HG03097 (cell line): Measurements from ENCODE around the gene PRRG1.
"Not testable (repeated sequence)": the region's sequence is repeated elsewhere in the genome, so short reads cannot be mapped to it uniquely, and the experiment has no call there.

Experiments
- ATAC-seq: cut with Tn5 transposase; IDR thresholded peaks from one replicate; pipeline ENCODE4 v1.9.1; 2021; ENCODE audit not compliant: unreplicated experiment, low FRiP score

Gene PRRG1

DNA sequence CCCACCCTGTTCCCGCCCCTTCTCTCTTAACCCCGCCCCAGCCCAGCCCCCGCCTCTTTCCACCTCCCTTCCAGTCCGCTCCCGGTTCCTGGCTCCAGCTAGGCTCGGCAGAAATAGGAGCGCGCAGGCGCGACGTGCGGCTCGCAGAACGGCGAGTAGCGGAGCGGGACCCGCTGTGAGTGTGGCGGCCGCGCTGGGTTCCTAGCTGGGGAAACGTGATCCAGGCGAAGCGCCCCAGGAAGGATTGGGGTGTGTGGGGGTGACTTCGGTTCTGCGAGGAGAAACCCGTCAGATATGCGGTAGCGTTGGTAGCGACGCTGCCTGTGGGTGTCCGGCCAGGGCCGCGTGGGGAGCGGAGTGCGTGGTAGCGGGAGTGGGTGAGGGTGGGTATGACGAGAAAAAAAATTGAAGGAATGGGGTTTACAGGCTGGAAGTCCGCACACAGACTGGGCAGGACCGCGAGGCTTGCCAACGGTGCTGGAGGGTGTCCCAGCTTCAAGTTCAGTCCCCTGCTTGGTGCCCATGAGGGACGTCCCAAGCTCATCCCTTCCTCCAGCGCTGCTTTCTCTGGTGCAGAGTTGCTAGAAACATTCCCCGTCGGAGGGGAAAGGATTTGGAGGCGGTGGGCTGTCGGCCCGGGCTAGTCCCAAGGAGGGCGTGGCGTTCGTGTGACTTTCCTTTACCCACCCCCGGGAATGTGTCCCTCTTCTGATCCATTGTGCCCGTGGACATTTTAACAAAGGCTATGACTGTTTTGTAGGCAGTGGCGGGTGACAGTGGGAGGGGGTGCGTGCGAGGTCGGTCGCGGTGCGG lies at the start of gene PRRG1:
Gene PRRG1, plus strand, starts transcription at position 144 of the 813 bp plus-strand sequence. CDS start 56,886 bp downstream, outside the sequence.
- ATAC-seq, result no peak

DNA sequence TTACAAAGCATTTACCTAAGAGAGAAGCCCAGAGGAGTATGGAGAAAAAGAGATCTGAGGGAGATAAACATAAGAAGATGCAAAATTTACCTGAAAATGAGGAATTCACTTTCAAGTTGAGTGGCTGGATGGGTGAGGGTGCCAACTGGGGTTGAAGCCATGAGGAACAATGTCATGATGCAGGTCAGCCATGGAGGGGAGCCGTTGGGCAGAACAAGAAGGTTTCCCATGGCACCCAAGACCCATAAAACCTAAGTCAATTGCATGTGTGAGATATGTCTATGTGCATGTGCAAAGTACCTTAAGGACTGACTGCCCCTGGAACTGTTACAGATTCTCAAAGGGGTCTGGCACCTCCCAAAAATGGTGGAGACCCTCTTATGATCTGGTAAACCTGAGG lies 46.6 kb upstream of the PRRG1 start:
- no peak for ATAC-seq

DNA sequence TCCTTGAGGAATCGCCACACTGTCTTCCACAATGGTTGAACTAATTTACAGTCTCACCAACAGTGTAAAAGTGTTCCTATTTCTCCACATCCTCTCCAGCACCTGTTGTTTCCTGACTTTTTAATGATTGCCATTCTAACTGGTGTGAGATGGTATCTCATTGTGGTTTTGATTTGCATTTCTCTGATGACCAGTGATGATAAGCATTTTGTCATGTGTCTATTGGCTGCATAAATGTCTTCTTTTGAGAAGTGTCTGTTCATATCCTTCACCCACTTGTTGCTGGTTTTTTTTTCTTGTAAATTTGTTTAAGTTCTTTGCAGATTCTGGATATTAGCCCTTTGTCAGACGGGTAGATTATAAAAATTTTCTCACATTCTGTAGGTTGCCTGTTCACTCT lies 43.9 kb upstream of the PRRG1 start:
- ATAC-seq, result not testable (repeated sequence)

DNA sequence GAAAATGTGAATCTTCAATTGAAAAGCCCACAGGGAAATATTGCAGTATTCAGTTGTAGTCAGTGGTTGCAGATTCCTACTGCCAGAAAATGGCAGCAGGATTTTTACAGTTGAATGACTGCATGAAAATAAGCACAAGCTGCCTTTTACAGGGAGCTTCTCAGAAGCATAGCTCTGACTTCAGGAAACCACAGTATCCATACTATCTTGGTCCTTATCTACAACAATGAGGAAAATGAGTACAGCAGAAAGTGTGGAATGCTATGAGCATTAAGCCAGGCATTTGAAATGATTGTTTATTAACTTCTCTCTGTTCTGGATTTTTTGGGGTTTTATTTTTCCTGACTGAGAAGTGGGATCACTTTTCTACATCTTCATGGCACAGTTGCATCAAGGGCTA lies 34.6 kb upstream of the PRRG1 start:
- no peak for ATAC-seq

DNA sequence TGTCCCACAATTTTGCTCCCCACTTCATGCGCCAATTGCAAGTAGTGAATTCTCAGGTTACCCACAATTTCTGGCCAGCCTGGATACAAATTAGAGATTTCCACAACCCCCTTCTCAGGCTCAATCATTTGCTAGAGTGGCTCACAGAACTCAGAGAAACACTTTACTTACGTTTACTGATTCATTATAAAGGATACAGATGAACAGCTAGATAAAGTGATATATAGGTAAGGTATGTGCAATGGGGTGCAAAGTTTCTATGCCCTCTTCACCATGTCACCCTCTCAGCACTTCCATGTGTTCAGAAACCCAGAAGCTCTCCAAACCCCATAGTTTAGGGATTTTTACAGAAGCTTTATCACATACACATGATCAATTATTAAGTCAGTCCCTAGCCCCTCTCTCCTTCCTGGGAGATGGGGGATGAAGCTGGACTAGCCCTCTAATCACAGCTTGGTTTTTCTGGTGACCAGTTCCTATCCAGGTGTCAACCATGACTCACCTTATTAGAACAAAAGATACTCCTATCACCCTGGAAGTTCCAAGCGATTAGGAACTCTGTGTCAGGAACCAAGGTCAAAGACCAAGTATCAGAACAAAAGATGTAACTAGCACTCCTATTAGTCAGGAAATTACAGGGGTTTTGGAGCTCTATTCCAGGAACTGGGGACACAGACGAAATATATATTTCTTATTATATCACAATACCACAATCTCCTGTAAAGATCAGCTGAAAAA lies 33.5 kb upstream of the PRRG1 start:
- ATAC-seq, result no peak

DNA sequence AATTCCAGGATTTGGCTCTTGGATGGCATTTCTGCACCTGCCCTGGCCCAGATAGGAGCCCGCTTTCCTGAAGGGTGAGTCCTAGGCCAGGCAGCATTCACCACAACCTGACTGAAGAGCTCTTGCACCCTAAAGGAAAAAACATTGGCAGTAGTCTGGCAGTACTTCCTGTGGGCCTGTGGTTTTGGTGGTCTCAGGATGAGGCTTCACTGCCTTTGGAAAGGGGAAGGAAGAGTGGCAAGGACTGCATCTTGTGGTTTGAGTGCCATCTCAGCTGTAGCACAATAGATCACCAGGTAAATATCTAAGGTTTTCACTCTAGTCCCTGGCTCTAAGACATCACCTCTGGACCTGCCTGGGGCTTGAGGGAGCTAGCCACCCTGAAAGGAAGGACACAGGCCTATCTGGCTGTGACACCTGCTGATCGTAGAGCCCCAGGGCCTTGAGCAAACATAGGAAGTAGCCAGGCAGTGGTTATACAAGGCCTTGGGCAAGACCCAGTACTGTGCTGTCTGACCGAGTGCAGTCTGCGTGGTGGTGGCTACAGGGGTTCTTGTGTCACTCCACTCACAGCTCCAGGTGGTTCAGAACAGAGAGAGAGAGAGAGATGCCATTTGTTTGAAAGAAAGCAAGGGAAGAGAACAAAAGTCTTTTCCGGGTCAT lies 28.5 kb upstream of the PRRG1 start:
- no peak for ATAC-seq

DNA sequence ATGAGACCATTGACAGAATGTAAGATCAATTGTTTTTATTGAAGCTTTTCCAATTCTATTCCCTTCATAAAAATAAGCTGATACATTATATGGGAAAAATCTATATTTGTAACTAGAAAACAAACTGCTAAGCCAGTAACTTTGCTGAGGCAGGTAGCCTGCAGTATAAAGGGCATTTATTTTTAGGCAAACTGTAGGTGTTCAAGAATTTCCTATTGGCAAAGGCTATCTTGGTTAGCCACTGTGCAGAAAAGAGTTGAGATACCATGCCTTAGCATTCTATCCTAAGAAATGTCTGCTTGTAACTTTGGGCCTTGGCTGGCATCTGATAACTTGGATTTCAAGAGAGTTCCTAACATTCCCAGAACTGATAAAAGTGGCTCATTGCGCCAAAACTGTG lies 18.5 kb upstream of the PRRG1 start:
- ATAC-seq, result no peak

DNA sequence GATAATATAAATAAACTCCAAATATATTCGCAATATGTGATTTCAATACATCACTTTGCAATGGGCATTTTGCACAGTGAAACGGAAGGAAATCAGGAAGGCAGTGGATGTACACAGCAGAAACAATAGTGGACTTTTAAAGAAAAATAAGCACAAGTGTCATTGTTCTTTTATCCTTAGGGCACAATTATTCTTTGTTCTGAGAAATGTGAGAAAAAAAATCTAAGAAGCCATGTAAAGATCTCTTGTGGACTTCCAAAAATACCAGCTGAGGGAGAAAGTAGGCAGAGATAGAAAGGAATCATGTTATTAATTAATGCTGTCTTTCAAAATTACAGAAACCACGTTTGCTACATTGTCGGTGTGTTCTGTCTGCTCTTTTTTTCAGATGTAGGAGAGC lies 17.6 kb upstream of the PRRG1 start:
- no peak for ATAC-seq

DNA sequence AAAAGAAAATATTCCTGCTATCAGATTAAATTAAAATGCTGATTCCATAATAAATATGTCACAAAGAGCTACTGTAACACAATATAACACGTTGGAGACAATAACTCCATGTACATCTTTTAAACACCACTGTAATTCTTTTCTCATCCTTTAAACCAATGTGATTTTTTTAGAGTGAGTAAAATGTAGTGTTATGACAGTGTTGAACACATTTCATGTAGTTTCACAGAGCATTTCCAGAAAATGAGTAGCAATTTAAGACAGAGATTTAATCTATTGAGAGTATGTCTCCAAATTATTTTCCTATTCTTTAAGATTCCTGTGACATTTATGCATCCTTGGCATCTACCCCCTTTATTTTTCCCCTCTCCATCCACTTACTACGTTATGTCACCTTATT lies 17.1 kb upstream of the PRRG1 start:
- ATAC-seq, result no peak

DNA sequence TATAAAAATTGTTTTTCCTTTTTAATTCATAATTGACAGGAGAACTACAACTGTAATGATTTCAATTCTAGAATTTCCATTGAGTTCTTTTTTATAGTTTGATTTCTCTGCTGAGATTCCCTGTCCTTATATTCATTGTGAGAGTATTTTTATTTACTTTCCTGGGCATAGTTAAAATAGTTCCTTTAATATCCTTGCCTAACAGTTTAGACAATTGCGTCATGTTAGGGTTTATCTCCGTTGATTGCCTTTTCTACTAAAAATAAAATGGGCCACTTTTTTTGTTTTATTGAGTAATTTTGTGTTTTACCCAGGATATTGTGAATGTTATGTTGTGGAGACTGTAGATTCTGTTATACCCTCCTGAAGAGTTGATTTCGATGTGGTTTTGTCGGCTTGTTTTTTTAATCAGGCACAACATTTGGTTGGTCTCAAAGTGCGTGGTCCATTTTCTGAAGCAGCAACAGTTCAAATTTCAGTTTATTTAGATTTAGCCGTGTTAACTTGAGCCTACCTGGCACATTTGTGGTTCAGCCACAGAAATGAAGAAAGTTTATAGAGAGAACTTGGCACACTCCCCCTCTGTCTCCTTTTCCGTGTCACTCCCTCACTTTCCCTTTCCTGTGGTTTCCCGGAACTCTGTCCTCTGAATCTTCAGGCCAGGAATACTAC lies 16.0 kb upstream of the PRRG1 start:
- no peak for ATAC-seq

DNA sequence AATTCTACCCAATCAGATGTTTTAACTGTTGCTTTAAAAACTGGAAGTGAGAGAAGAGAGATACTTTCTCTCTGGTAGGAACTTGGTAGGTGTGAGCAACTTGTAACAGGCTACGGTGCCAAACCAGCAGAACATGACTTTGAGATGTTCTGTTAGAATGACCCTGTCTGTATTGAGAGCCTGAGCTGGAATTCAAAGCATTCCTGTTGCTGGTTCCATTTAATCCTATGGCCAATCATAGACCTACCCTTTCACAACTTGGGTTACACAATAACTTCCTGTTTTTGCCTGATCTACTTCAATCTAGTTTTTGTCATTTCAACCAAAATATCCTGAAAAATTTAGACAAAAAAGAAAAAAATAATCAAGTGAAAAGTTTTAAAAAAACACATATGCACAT lies 1.7 kb upstream of the PRRG1 start:
- ATAC-seq, result no peak

DNA sequence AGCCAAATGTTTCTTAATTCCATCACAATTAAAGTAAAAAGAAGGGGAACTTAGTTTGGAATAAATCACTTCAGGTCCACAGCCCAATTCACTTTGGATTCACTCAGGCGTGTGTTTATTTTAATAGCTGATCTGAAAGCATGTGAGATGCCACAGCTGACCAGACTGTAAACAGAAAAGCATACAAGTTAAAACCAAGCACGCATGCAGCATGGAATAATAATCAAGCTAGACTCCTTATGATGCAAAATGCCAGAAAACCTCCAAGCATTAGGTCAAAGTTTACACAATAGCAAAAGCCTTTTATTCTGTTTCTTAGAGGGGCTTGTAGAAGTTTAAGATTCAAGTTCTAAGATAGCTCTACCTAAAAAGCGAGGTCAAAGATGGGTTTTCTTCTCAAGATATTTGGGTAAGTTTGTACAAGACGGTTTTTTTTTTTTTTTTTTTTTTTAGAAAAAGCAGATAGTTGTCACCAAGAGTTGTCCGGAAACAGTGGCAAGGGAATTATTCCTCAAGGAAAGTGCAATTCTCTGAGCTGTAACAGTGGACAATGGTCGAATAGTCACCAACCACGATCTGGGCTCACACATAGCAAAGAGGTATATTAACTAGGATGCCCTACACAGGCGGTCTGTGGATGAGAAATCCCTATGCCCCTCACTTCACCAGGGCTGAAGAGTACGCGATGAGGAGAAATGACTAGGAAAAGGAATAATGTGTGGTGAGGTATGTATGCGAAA lies 763 bp upstream of the PRRG1 start:
- no peak for ATAC-seq

DNA sequence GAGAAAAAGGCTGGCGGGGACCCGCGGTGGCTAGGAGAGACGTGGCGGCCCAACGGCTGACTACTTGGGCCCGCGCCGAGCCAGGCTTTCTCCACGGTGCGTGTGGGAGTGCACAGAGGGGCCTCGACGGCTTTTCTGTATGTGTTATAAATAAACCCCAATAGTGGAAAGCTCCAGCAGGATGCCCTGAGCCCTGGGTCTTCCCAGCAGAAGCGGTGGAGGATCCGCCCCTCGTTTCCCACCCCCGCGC lies 268 bp upstream of the PRRG1 start:
- ATAC-seq, result no peak

DNA sequence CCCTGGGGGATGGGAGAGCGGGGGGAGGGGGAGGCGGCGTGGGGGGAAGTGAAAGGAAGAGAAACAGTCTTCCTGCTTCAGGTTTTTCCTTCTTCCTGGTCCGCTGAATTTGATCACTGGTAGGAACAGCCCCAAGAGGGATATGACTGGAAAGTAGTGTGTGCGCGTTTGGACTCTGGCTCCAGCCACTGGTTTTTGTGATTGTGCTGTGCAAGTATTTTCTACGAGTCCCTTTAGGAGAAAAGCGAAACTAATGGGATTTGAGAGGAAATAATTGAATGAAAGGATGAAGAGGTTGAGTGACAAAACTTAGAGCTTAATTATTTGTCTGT lies 836 bp downstream of the PRRG1 start:
- no peak for ATAC-seq

DNA sequence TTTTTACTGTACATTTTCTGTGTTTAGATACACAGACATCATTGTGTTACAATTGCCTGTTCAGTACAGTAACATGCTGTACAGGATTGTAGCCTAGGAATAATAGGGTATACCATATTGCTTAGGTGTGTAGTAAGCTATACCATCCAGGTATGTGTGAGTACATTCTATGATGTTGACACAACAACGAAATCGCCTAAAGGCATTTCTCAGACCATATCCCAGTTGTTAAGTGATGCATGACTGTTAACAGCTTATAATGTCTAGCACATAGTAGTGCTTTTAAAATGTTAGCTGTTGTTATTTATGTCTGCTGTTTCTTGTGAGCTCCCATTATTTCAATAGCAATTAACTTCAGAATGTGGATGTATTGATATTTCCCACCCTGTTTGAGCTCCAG lies 4.5 kb downstream of the PRRG1 start:
- no peak for ATAC-seq

DNA sequence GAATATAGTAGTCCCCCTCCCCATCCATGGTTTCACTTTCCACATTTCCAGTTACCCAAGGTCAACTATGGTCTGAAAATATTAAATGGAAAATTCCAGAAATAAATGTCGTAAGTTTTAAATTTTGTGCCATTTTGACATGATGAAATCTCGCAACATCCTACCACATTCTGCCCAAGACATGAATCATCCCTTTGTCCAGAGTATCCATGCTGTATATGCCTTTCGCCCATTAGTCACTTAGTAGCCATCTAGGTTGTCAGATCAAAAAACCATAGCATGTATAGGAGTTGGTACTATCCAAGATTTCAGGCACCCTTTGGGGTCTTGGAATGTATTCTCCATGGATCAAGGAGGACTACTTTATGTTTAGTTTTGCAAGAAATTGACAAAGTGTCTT lies 8.3 kb downstream of the PRRG1 start:
- no peak for ATAC-seq

DNA sequence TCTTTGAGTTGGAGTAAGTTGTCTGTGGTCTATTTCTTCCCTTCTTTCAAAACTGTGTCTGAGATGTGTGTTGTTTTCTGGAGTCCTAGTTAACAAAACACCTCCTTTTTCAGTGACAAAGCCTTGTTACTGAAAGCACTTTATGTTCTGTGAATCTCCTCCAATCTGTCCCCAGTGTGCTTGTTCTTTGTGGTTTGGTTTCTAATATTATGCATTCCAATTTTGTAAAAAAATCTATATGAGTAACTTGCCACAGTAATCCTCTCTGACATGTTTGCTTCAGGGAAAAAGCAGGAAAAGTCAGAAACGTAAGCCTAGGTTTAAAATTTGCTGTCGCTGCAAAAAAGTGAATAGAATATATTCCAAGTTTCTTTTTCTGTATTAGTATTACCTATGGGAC lies 12.4 kb downstream of the PRRG1 start:
- ATAC-seq, result no peak

DNA sequence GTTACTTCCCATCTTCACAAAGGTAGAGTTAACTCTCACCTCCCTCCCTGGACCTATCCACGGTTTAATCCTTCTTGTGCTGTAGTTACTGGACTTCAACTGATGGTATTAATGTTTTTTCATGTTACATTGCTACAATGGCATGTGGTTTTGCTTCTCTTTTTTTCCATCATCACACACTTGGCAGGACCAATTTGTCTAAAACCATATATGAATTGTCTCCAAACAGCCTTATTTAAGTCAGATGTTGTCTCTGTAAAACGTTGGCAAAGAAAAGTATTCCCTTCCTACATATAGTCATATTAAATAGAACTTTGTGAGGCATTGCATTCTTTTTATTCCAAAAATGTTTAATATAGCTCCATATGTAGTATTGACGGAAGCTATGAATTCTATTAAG lies 15.5 kb downstream of the PRRG1 start:
- ATAC-seq, result no peak

DNA sequence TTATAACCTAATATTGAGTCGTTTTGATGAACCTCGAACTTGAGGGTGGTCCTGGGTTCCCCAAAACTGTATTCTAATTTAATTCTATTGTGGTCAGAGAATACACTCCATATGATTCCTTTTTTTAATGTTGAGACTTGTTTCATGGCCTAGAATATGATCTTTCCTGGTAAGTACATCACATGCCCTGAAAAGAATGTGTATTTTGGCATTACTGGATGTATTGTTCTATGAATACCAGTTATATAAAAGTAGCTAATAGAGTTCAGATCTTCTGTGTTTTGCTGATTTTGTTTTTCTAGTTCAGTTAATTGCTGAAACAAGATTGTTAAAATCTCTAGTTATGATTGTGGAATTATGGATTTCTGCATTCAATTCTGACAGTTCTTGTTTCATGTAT lies 18.8 kb downstream of the PRRG1 start:
- ATAC-seq, result no peak

DNA sequence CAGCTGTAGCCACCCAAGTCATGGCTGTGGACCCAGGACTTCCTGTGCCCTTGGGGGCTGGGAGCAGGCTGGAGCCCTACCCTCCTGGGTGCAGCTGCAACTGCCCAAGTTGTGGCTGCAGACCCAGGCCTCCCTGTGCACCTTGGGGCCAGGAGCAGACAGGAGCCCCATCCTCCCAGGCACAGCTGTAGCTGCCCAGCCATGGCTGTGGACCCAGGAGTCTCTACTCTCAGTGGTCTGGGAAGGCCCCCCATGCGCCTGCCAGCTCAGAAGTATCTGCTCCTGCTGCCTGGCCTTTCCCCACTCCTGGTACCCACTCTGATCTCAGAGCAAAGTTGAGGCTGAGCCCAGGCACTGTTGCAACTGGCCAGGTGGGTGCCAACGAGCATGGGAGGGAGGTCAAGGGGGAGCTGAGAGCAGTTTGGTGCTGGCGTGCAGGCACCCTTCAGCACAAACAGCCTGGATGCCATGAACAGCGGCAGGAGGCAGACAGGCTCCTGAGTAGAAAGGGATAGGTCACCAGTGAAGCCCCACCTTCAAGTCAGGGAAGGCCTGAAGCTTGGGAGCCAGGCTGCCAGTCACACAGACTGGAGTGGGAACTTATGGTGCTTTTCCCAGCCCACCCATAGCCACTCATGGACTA lies 21.5 kb downstream of the PRRG1 start:
- no peak for ATAC-seq
